HEK293T (cell line): ENCODE data around the gene FLT4.

Source experiments
- CTCF ChIA-PET: fragments of 350-600 bp; formaldehyde crosslinking; extraction: SDS; loops from one replicate; lab custom pipeline; 2021; ENCODE audit warnings: antibody characterized with exemption, inconsistent platforms; lab: Yijun Ruan, JAX
- POLR2A ChIA-PET: fragments of 350-600 bp; formaldehyde crosslinking; extraction: SDS; loops from one replicate; lab custom pipeline; 2020; ENCODE audit warnings: antibody characterized with exemption, inconsistent platforms; lab: Yijun Ruan, JAX
- DNase-seq: peaks from one replicate; pipeline ENCODE4 v3.0.0; 2012; ENCODE audit warnings: mixed read lengths; ENCODE audit errors: extremely low spot score
- ARNT ChIP-seq: fragments of 450-650 bp; IDR thresholded peaks from 2 replicates; pipeline ENCODE4 v1.6.1; 2017; ENCODE audit warnings: mild to moderate bottlenecking
- BHLHE40 ChIP-seq: fragments of 450-650 bp; IDR thresholded peaks from 2 replicates; pipeline ENCODE4 v1.6.1; 2016; ENCODE audit warnings: mild to moderate bottlenecking, moderate library complexity, borderline replicate concordance
- CTBP1 ChIP-seq: fragments of 450-650 bp; IDR thresholded peaks from 2 replicates; pipeline ENCODE4 v1.6.1; 2016; ENCODE audit warnings: borderline replicate concordance
- ELF4 ChIP-seq: fragments of 450-650 bp; IDR thresholded peaks from 2 replicates; pipeline ENCODE4 v1.6.1; 2017; ENCODE audit warnings: antibody characterized with exemption
- FOXA1 ChIP-seq: fragments of 450-650 bp; IDR thresholded peaks from 2 replicates; pipeline ENCODE4 v1.6.1; 2016; ENCODE audit warnings: mild to moderate bottlenecking
- FOXK2 ChIP-seq: fragments of 450-650 bp; IDR thresholded peaks from 2 replicates; pipeline ENCODE4 v1.6.1; 2016; ENCODE audit warnings: mild to moderate bottlenecking
- FOXM1 ChIP-seq: fragments of 450-650 bp; IDR thresholded peaks from 2 replicates; pipeline ENCODE4 v1.6.1; 2017; ENCODE audit warnings: mild to moderate bottlenecking, borderline replicate concordance
- HDGF ChIP-seq: fragments of 450-650 bp; IDR thresholded peaks from 2 replicates; pipeline ENCODE4 v1.6.1; 2017; ENCODE audit warnings: antibody characterized with exemption, borderline replicate concordance
- L3MBTL2 ChIP-seq: fragments of 450-650 bp; conservative IDR thresholded peaks from 2 replicates; pipeline ENCODE4 v1.6.1; 2016; ENCODE audit warnings: mild to moderate bottlenecking
- LEF1 ChIP-seq: fragments of 450-650 bp; IDR thresholded peaks from 2 replicates; pipeline ENCODE4 v1.6.1; 2017; ENCODE audit warnings: mild to moderate bottlenecking, borderline replicate concordance
- NFRKB ChIP-seq: fragments of 450-650 bp; IDR thresholded peaks from 2 replicates; pipeline ENCODE4 v1.6.1; 2016; ENCODE audit warnings: mild to moderate bottlenecking, moderate library complexity
- SP1 ChIP-seq: fragments of 450-650 bp; IDR thresholded peaks from 2 replicates; pipeline ENCODE4 v1.6.1; 2017
- SUZ12 ChIP-seq: fragments of 450-650 bp; IDR thresholded peaks from 2 replicates; pipeline ENCODE4 v1.6.1; 2016; ENCODE audit warnings: mild to moderate bottlenecking
- TARDBP ChIP-seq: fragments of 450-650 bp; IDR thresholded peaks from 2 replicates; pipeline ENCODE4 v1.6.1; 2016
- ZNF384 ChIP-seq: fragments of 450-650 bp; IDR thresholded peaks from 2 replicates; pipeline ENCODE4 v1.6.1; 2016
- TF ChIP-seq, protein P1 (sequence below): fragments of 450-650 bp; IDR thresholded peaks from 2 replicates; pipeline ENCODE4 v1.6.1; 2016

The FLT4 gene

DNA sequence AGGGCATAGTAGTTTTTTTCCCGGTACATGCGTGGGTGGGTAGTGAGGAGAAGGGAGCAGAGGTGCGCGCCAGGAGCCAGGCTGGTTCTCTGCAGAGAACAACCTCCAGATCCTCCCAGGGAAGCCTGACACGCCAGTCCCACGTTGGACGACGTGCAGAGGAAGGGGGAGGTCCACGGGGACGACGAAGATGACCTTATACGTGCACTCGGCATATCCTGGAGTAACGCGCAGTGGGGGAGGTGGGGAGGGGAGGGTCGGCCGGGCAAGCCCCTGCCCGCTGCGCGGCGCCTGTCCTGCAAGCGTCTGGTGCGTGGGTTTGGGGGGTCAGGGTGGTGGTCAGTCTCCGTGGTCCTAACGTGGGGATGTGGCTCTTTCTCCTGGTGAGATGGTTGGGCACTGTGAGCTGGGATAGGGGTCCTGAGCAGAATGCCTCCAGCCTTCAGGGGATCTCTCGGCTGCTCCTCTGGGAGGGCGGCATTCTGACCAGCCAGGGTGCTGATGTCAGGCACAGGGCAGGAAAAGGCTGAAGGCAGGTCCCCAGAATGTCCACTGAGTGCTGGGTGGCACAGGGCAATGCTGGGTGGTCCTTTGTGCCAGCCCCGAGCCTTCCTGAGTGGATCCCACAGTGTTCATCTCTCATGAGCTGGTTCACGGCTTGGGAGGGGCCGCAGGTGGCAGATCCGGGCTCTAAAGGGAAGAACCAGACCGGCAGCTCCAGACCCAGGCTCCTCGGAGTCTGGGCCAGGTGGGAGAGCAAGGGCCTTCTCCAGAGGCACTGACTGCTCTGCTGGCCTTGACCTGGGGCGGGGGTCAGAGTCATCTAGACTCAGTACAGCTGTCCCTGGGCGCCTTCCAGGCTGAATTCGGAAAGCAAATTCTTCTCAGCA is 47.6 kb downstream of the FLT4 start:
- ChIA-PET POLR2A (interaction anchor here (1.9 kb wide), 1 partner anchor 17 kb away, joined by 6 read pairs; no protein-coding TSS in a partner anchor), CTCF (no interaction called here)

DNA sequence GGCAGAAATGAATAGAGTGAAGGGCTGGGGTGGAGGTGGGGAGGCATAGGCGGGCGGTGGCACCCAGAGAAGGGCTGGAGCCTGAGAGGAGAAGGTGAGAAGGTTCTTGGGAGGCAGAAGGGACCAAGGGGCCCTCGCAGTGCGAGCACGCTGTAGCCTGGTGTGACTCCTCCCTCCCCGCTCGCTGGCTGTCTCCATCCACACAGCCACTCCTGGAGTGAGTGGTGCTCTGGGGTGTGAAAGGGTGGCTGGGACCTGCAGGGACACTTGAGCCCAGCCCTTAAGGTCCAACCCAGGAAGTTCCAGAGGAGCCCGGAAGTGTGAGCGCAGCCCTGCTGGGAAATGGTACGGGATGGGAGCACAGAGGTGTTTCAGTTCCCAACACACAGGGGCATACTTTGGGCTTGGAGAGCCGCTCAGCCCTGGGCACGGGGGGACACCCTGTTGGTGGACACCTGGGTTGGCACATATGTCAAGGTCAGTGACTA is 48.8 kb downstream of the FLT4 start:
- CTCF ChIA-PET: no interaction called here
- DNase-seq: no peak
- POLR2A ChIA-PET: no interaction called here
- no peak for TF ChIP-seq BHLHE40
- no peak for TF ChIP-seq SUZ12
- TF ChIP-seq FOXM1: no peak
- TF ChIP-seq, protein P1, sequence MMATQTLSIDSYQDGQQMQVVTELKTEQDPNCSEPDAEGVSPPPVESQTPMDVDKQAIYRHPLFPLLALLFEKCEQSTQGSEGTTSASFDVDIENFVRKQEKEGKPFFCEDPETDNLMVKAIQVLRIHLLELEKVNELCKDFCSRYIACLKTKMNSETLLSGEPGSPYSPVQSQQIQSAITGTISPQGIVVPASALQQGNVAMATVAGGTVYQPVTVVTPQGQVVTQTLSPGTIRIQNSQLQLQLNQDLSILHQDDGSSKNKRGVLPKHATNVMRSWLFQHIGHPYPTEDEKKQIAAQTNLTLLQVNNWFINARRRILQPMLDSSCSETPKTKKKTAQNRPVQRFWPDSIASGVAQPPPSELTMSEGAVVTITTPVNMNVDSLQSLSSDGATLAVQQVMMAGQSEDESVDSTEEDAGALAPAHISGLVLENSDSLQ: no peak
- TF ChIP-seq FOXA1: no peak
- TF ChIP-seq ELF4: no peak
- no peak for TF ChIP-seq CTBP1
- TF ChIP-seq FOXK2: no peak
- no peak for TF ChIP-seq HDGF
- no peak for TF ChIP-seq ZNF384
- no peak for TF ChIP-seq L3MBTL2
- TF ChIP-seq ARNT: no peak
- no peak for TF ChIP-seq NFRKB
- no peak for TF ChIP-seq LEF1
- TF ChIP-seq TARDBP: no peak
- no peak for TF ChIP-seq SP1

More for the DNA sequence above, 47.6 kb downstream of the FLT4 start:
- DNase-seq: no peak
- TF ChIP-seq, protein P1: no peak
- TF ChIP-seq L3MBTL2 (no peak), ARNT (no peak), SUZ12 (no peak), TARDBP (no peak), HDGF (no peak), LEF1 (no peak), FOXK2 (no peak), BHLHE40 (no peak), NFRKB (no peak), ZNF384 (no peak), SP1 (no peak), CTBP1 (no peak), ELF4 (no peak), FOXA1 (no peak), FOXM1 (no peak)

DNA sequence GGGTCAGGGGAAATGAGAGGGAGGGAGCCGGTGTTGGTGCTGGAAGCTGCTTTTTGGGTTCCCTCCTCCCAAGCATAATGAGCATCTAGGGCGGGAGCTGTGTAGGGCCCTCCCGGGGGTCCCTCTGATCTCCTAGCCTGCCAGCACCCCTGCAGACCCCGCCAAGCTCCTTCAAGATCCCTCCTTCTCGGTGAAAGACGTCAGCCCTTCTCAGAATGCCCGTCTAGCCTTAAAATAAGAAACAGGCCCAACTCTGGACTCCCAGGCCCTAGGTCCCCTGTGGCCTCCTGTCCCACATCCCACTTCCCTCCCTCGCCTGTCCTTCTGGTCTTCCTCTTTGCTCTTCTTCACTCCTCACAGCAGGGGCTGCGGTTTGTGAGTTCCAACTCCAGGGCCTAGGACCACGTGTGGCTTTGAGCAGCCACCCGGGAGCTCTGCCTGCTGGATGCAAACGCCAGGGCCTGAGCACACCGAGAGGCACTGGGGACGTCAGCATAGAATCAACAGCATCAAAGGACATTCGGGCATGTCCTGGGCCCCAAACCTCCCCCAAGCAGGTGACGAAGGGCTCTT is 49.3 kb downstream of the FLT4 start:
- ChIA-PET CTCF (no interaction called here), POLR2A (no interaction called here)
- no peak for DNase-seq
- TF ChIP-seq L3MBTL2: no peak
- TF ChIP-seq BHLHE40: no peak
- no peak for TF ChIP-seq SP1
- TF ChIP-seq FOXM1: no peak
- no peak for TF ChIP-seq TARDBP
- no peak for TF ChIP-seq NFRKB
- TF ChIP-seq CTBP1: no peak
- no peak for TF ChIP-seq ELF4

DNA sequence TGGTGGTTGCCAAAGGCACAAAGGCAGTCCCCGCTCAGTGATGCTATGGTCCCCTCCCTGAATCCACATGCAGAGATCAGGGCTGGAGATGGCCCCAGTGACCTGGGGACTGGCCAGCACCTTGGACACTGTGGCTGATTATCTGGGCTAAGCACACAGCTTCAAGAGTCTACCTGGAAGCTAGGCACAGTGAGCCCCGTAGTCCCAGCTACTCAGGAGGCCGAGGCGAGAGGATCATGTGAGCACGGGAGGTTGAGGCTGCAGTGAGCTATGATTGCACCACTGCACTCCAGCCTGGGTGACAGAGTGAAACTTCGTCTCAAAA is 49.8 kb downstream of the FLT4 start:
- ChIA-PET POLR2A (no interaction called here), CTCF (no interaction called here)
- DNase-seq: no peak
- TF ChIP-seq FOXA1: no peak
- TF ChIP-seq L3MBTL2: no peak
- TF ChIP-seq LEF1: no peak

DNA sequence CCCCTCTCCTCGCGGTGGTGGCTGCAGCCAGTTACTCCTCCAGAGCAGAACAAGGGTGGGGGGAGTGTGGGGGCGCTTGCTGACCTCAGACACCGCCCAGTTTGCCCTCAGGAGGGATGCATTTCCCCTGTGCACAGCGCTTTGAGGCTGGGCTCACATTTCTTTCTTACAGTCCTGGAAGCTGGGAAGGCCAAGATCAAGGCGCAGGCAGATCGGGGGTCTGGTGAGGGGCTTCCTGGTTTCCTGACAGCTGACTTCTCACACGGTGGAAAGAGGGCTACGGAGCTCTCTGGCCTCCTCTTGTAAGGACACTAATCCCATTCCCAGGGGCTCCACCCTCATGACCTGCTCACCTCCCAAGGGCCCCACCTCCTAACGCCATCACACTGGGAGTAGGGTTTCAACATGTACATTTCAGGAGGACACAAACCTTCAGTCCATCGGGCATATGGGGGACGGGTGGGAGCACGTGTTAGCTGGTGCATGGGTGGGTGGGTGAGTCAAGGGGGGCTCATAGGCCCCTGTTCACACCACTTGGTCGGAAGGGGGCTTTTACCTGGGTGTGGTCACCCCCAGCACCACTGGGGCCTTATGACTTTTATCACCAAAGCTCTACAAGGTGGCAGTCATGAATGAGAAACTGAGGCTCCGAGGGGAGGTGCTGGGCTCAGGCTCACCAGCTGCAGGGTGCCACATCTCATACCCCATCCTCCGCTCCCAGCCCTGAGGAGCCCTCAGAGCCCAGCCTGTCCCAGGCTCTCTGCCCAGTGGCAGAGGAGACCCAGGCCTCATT is 50.4 kb downstream of the FLT4 start:
- ChIA-PET CTCF (no interaction called here), POLR2A (no interaction called here)
- no peak for TF ChIP-seq SP1
- no peak for TF ChIP-seq ELF4
- TF ChIP-seq FOXK2: no peak
- TF ChIP-seq SUZ12: no peak
- no peak for TF ChIP-seq CTBP1
- no peak for TF ChIP-seq L3MBTL2
- TF ChIP-seq ARNT: no peak
- no peak for TF ChIP-seq ZNF384
- no peak for TF ChIP-seq FOXA1
- no peak for TF ChIP-seq NFRKB
- no peak for DNase-seq

DNA sequence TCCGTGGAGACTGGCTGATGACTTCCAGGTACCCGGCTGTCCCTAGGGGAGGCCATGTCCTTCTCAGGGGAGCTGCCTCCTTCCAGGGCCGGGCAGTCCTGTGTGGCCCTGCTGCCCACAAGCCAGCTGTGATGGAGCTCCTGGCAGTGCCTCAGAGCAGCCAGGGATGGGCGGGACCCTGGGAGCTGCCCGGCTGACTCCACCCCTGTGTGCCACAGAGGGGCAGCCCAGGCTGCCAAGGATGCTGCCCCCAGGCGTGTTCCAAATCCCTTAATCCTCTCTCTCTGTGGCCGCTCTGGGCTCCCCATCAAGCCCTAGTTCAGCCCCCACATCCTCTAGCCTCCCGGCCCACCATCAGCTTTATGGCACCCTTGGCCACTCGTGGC is 51.1 kb downstream of the FLT4 start:
- TF ChIP-seq FOXA1 (no peak), L3MBTL2 (no peak), BHLHE40 (no peak), FOXM1 (no peak), ZNF384 (no peak), ELF4 (no peak), HDGF (no peak), SUZ12 (no peak), LEF1 (no peak), ARNT (no peak), CTBP1 (no peak), SP1 (no peak), TARDBP (no peak), NFRKB (no peak)
- POLR2A ChIA-PET: no interaction called here
- no peak for DNase-seq
- CTCF ChIA-PET: no interaction called here
